Neural progenitor cell (in vitro differentiated cells): ENCODE measurements around the gene SETDB2. TPM values are rescaled to one million over a fixed set of nuclear protein-coding genes. Genes with fewer than 3 reads are reported as not detected.
A peak's percentile ranks its signal among the peaks of the same experiment; 100 is the strongest.

Experiments used
- DNase-seq: peaks from one replicate; pipeline ENCODE4 v3.0.0-alpha.2; 2016; ENCODE audit warnings: low spot score
- H2AFZ ChIP-seq: fragments of 200-600 bp; sonication (generic); replicated peaks from 2 replicates; pipeline ENCODE4 v1.6.1; 2016; ENCODE audit warnings: antibody characterized with exemption
- H3F3A ChIP-seq: fragments of 200-600 bp; sonication (generic); 2 replicates; pipeline ENCODE4 v1.6.1; 2016; ENCODE audit warnings: antibody characterized with exemption, low read depth
- H3K27ac ChIP-seq: fragments of 200-600 bp; sonication (generic); 2 replicates; pipeline ENCODE4 v1.5.1; 2016; ENCODE audit warnings: mild to moderate bottlenecking
- H3K27me3 ChIP-seq: fragments of 200-600 bp; sonication (generic); 2 replicates; pipeline ENCODE4 v1.6.1; 2016; ENCODE audit warnings: mild to moderate bottlenecking, moderate library complexity
- H3K36me3 ChIP-seq: fragments of 200-600 bp; sonication (generic); 2 replicates; pipeline ENCODE4 v1.5.1; 2016
- H3K4me1 ChIP-seq: fragments of 200-600 bp; sonication (generic); 2 replicates; pipeline ENCODE4 v1.6.1; 2016; ENCODE audit warnings: mixed run types
- H3K4me2 ChIP-seq: fragments of 200-600 bp; sonication (generic); 2 replicates; pipeline ENCODE4 v1.6.1; 2016
- H3K4me3 ChIP-seq: fragments of 200-600 bp; sonication (generic); 2 replicates; pipeline ENCODE4 v1.5.1; 2016
- H3K79me2 ChIP-seq: fragments of 200-600 bp; sonication (generic); 2 replicates; pipeline ENCODE4 v1.6.1; 2016; ENCODE audit warnings: low read depth
- H3K9ac ChIP-seq: fragments of 200-600 bp; sonication (generic); 2 replicates; pipeline ENCODE4 v1.6.1; 2016
- H3K9me3 ChIP-seq: fragments of 200-600 bp; sonication (generic); 2 replicates; pipeline ENCODE4 v1.5.1; 2016; ENCODE audit warnings: low read depth
- H4K20me1 ChIP-seq: fragments of 200-600 bp; sonication (generic); 2 replicates; pipeline ENCODE4 v1.6.1; 2016; ENCODE audit warnings: low read depth
- H3K27ac Mint-ChIP-seq: 3 replicates; pipeline ENCODE4 v1.8.0; 2021; ENCODE audit warnings: mixed read lengths
- H3K27me3 Mint-ChIP-seq: 2 replicates; pipeline ENCODE4 v1.8.0; 2022; ENCODE audit warnings: low read depth, mild to moderate bottlenecking, inconsistent platforms, moderate library complexity, mixed read lengths; ENCODE audit not compliant: insufficient read depth
- H3K36me3 Mint-ChIP-seq: 3 replicates; pipeline ENCODE4 v1.8.0; 2021; ENCODE audit warnings: mixed read lengths
- H3K4me1 Mint-ChIP-seq: 3 replicates; pipeline ENCODE4 v1.8.0; 2021; ENCODE audit warnings: mixed read lengths
- H3K4me3 Mint-ChIP-seq: 3 replicates; pipeline ENCODE4 v1.8.0; 2021; ENCODE audit warnings: mild to moderate bottlenecking, moderate library complexity, mixed read lengths
- H3K9me3 Mint-ChIP-seq: 3 replicates; pipeline ENCODE4 v1.8.0; 2020; ENCODE audit warnings: mixed read lengths
- CTCF ChIP-seq: fragments of 200-600 bp; sonication (generic); IDR thresholded peaks from 2 replicates; pipeline ENCODE4 v1.5.1; 2017; ENCODE audit warnings: antibody characterized with exemption, mild to moderate bottlenecking
- EZH2 ChIP-seq: fragments of 200-600 bp; sonication (generic); IDR thresholded peaks from 2 replicates; pipeline ENCODE4 v1.6.1; 2017; ENCODE audit warnings: antibody characterized with exemption, mild to moderate bottlenecking, moderate library complexity
- EZH2phosphoT487 ChIP-seq: fragments of 200-600 bp; sonication (generic); IDR thresholded peaks from 2 replicates; pipeline ENCODE4 v1.6.1; 2017; ENCODE audit warnings: antibody characterized with exemption
- total RNA-seq: library from RNA; depleted of rRNA; stranded (reverse); fragments of >200 nt; gene quantifications from 2 replicates; pipeline ENCODE4 v1.2.3, GENCODE V29; 2015; ENCODE audit warnings: low replicate concordance

SETDB2 gene
- total RNA-seq, 1 donor from 2014 or later, result 9.5 TPM

DNA sequence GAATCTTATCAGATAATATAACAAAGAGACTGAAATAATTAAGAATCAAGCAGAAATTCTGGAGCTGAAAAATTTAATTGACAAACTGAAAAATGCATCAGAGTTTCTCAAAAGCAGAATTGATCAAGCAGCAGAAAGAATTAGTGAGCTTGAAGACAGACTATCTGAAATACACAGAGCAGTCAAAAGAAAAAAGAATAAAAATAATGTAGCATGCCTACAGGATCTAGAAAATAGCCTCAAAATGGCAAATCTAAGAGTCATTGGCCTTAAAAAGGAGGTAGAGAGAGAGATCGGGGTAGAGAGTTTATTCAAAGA lies 39.4 kb upstream of the SETDB2 start:
- no peaks in the 10 kb centered on the region for H3K27me3 Mint-ChIP-seq
- H3K4me3 Mint-ChIP-seq, result no peak overlapping the region
- H2AFZ ChIP-seq, result no peak overlapping the region
- no peak for TF ChIP-seq CTCF
- TF ChIP-seq EZH2phosphoT487, result no peak
- no peak for TF ChIP-seq EZH2
- H3K27ac Mint-ChIP-seq, result no peak overlapping the region
- no peaks in the 10 kb centered on the region for H3F3A ChIP-seq
- DNase-seq, result no peak
- no peak overlapping the region for H3K4me3 ChIP-seq
- H3K9ac ChIP-seq, result no peak overlapping the region
- no peak overlapping the region for H3K27ac ChIP-seq
- H3K36me3 Mint-ChIP-seq, result peaks cover 17% of the 10 kb centered on the region
- no peaks in the 10 kb centered on the region for H3K79me2 ChIP-seq
- no peak overlapping the region for H3K4me2 ChIP-seq
- no peaks in the 10 kb centered on the region for H4K20me1 ChIP-seq
- H3K36me3 ChIP-seq, result no peaks in the 10 kb centered on the region
- no peaks in the 10 kb centered on the region for H3K27me3 ChIP-seq
- H3K4me1 ChIP-seq, result no peaks in the 10 kb centered on the region
- no peaks in the 10 kb centered on the region for H3K4me1 Mint-ChIP-seq
- peaks cover 21% of the 10 kb centered on the region for H3K9me3 Mint-ChIP-seq
- H3K9me3 ChIP-seq, result no peaks in the 10 kb centered on the region

- Mint-ChIP-seq H3K4me1 (no peaks in the 10 kb centered on the region), H3K27ac (no peak overlapping the region), H3K36me3 (peaks cover 17% of the 10 kb centered on the region), H3K4me3 (no peak overlapping the region), H3K9me3 (peaks cover 21% of the 10 kb centered on the region), H3K27me3 (no peaks in the 10 kb centered on the region)
- no peak for DNase-seq
- Histone ChIP-seq H3K79me2 (no peaks in the 10 kb centered on the region), H3K4me2 (no peak overlapping the region), H2AFZ (no peak overlapping the region), H3F3A (no peaks in the 10 kb centered on the region), H3K4me3 (no peak overlapping the region), H3K36me3 (no peaks in the 10 kb centered on the region), H4K20me1 (no peaks in the 10 kb centered on the region), H3K4me1 (no peaks in the 10 kb centered on the region), H3K27me3 (no peaks in the 10 kb centered on the region), H3K9ac (no peak overlapping the region), H3K27ac (no peak overlapping the region), H3K9me3 (no peaks in the 10 kb centered on the region)
- TF ChIP-seq EZH2 (no peak), EZH2phosphoT487 (no peak), CTCF (no peak)
These were observed 37.0 kb upstream of the SETDB2 start for GRCh38 chr13:49407068-49407467.

GRCh38 chr13:49407936-49408335 lies 36.1 kb upstream of the SETDB2 start:
- H3K36me3 ChIP-seq, result no peaks in the 10 kb centered on the region
- H3F3A ChIP-seq, result no peaks in the 10 kb centered on the region
- Mint-ChIP-seq H3K27ac (no peak overlapping the region), H3K4me1 (peaks cover 4% of the 10 kb centered on the region), H3K36me3 (peaks cover 17% of the 10 kb centered on the region), H3K27me3 (no peaks in the 10 kb centered on the region), H3K9me3 (peaks cover 21% of the 10 kb centered on the region), H3K4me3 (no peak overlapping the region)
- no peaks in the 10 kb centered on the region for H3K27me3 ChIP-seq
- no peak overlapping the region for H3K4me2 ChIP-seq
- H3K4me3 ChIP-seq, result no peak overlapping the region
- TF ChIP-seq CTCF, result no peak
- H4K20me1 ChIP-seq, result no peaks in the 10 kb centered on the region
- no peak overlapping the region for H3K27ac ChIP-seq
- H2AFZ ChIP-seq, result no peak overlapping the region
- peaks cover 5% of the 10 kb centered on the region for H3K4me1 ChIP-seq
- H3K9ac ChIP-seq, result no peak overlapping the region
- H3K79me2 ChIP-seq, result no peaks in the 10 kb centered on the region
- H3K9me3 ChIP-seq, result no peaks in the 10 kb centered on the region
- no peak for DNase-seq

GRCh38 chr13:49409008-49409407 lies 35.1 kb upstream of the SETDB2 start:
- Histone ChIP-seq H3K9me3 (no peaks in the 10 kb centered on the region), H3K36me3 (no peaks in the 10 kb centered on the region), H3K27ac (no peak overlapping the region), H3K4me3 (no peak overlapping the region), H3K9ac (no peak overlapping the region), H2AFZ (no peak overlapping the region), H3K79me2 (no peaks in the 10 kb centered on the region), H3K4me2 (no peak overlapping the region), H4K20me1 (no peaks in the 10 kb centered on the region), H3F3A (no peaks in the 10 kb centered on the region), H3K27me3 (no peaks in the 10 kb centered on the region), H3K4me1 (peaks cover 5% of the 10 kb centered on the region)
- TF ChIP-seq EZH2phosphoT487 (no peak), EZH2 (no peak), CTCF (no peak)
- peaks cover 8% of the 10 kb centered on the region for H3K4me1 Mint-ChIP-seq
- DNase-seq, result peak; percentile 17
- H3K27me3 Mint-ChIP-seq, result no peaks in the 10 kb centered on the region
- no peak overlapping the region for H3K27ac Mint-ChIP-seq
- peaks cover 17% of the 10 kb centered on the region for H3K9me3 Mint-ChIP-seq
- H3K4me3 Mint-ChIP-seq, result no peak overlapping the region
- H3K36me3 Mint-ChIP-seq, result peaks cover 13% of the 10 kb centered on the region
